DND-41 (cell line): ENCODE measurements around the gene RNASEL.
A peak's percentile ranks its signal among the peaks of the same experiment; 100 is the strongest.

ENCODE experiments used
- ATAC-seq: fragments of 200-7000 bp; cut with Tn5 transposase; 3 replicates; pipeline ENCODE4 v1.9.1; 2021; ENCODE audit warnings: low read depth; ENCODE audit not compliant: insufficient read depth
- DNase-seq: peaks from one replicate; pipeline ENCODE4 v3.0.0-alpha.2; 2020
- H2AFZ ChIP-seq: 2 replicates; pipeline ENCODE4 v1.6.0; 2012; ENCODE audit warnings: low read depth, low read length
- H3K27ac ChIP-seq: 2 replicates; pipeline ENCODE4 v1.5.1; 2012; ENCODE audit warnings: low read length, inconsistent platforms
- H3K27me3 ChIP-seq: fragments of 200-600 bp; sonication (generic); 2 replicates; pipeline ENCODE4 v1.6.0; 2012; ENCODE audit warnings: low read length, mild to moderate bottlenecking, inconsistent platforms; ENCODE audit not compliant: insufficient read depth, poor library complexity
- H3K36me3 ChIP-seq: 2 replicates; pipeline ENCODE4 v1.5.1; 2012; ENCODE audit warnings: low read length, inconsistent platforms; ENCODE audit not compliant: insufficient read depth
- H3K4me1 ChIP-seq: 2 replicates; pipeline ENCODE4 v1.5.1; 2012; ENCODE audit warnings: mild to moderate bottlenecking, low read length; ENCODE audit not compliant: insufficient read depth
- H3K4me2 ChIP-seq: 2 replicates; pipeline ENCODE4 v1.6.0; 2012; ENCODE audit warnings: mild to moderate bottlenecking, moderate library complexity, low read length, inconsistent platforms; ENCODE audit not compliant: insufficient read depth
- H3K4me3 ChIP-seq, 2 experiments: fragments of 200-600 bp in 1 of 2; shearing (Covaris generic) in 1 of 2; 2 replicates each; pipeline ENCODE4 v1.5.1; 2012 to 2016; ENCODE audit warnings: inconsistent platforms in 2 of 2, low read length in 2 of 2, mild to moderate bottlenecking in 2 of 2, low read depth in 1 of 2, moderate library complexity in 1 of 2
- H3K79me2 ChIP-seq: 2 replicates; pipeline ENCODE4 v1.6.0; 2012; ENCODE audit warnings: low read length, inconsistent platforms; ENCODE audit not compliant: insufficient read depth
- H3K9ac ChIP-seq: 2 replicates; pipeline ENCODE4 v1.6.0; 2012; ENCODE audit warnings: low read depth, mild to moderate bottlenecking, inconsistent platforms, low read length, moderate library complexity
- H3K9me3 ChIP-seq: 2 replicates; pipeline ENCODE4 v1.5.1; 2012; ENCODE audit warnings: low read length, moderate library complexity, mild to moderate bottlenecking, inconsistent platforms; ENCODE audit not compliant: insufficient read depth, severe bottlenecking
- H4K20me1 ChIP-seq: 2 replicates; pipeline ENCODE4 v1.6.0; 2012; ENCODE audit warnings: low read length; ENCODE audit not compliant: insufficient read depth
- CTCF ChIP-seq: IDR thresholded peaks from 2 replicates; pipeline ENCODE4 v1.5.1; 2012; ENCODE audit warnings: borderline replicate concordance, low read length, moderate library complexity, mild to moderate bottlenecking; ENCODE audit not compliant: poor library complexity, severe bottlenecking; ENCODE audit errors: extremely low read depth
- EZH2 ChIP-seq: IDR thresholded peaks from 3 replicates; pipeline ENCODE4 v1.6.1; 2012; ENCODE audit warnings: borderline replicate concordance, low read depth, mild to moderate bottlenecking, moderate library complexity, low read length, inconsistent platforms; ENCODE audit not compliant: severe bottlenecking

RNASEL gene

DNA sequence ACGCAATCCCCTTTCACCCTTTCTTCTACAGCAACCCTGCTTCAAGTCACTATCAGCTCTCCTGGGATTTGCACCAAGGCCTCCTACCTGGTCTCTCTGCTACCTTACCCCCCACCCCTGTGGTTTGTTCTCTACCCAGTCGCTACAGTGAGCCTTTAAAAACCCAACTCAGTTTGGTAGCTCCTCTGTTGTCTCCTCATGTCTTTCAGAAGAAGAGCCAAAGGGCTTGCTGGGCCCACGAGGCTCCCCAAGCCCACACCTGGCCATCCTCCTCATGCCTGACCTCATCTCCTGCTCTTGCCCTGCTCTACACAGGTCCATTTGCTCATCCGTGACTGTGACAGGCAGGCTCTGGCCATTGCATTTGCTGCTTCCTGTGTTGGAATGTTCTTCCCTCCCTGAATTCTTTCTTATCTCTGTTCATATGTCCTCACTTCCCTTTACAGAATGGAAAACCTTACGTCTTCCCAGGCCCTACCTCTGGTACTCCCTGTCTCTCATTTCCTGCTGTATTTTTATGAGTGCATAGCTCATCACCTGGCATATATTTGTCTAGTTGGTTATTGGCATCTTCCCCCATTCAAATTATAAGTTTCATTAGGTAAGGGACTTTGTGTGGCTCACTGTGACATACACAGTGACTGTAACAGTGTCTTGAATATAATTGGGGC lies 11.8 kb upstream of the RNASEL start:
- ATAC-seq = no peak
- no peak overlapping the region for H2AFZ ChIP-seq
- H4K20me1 ChIP-seq = peaks cover 34% of the 10 kb centered on the region; the same call in 1 of the 2 replicates
- peaks cover 30% of the 10 kb centered on the region for H3K79me2 ChIP-seq
- TF ChIP-seq EZH2 (no peak), CTCF (no peak)
- no peaks in the 10 kb centered on the region for H3K27me3 ChIP-seq
- peak overlapping the region in 1 of 2 experiments; percentile 16; a peak in 1 of 4 replicates for H3K4me3 ChIP-seq
- H3K27ac ChIP-seq = peak overlapping the region; percentile 38; the same call in 1 of the 2 replicates
- no peaks in the 10 kb centered on the region for H3K9me3 ChIP-seq
- peak overlapping the region; percentile 76 for H3K4me2 ChIP-seq
- no peak overlapping the region for H3K9ac ChIP-seq
- H3K36me3 ChIP-seq = peaks cover 41% of the 10 kb centered on the region
- DNase-seq = no peak
- peaks cover 49% of the 10 kb centered on the region for H3K4me1 ChIP-seq

GRCh38 chr1:182600036-182600713 lies 11.1 kb upstream of the RNASEL start:
- TF ChIP-seq EZH2 (no peak), CTCF (no peak)
- no peak overlapping the region for H3K27ac ChIP-seq
- H3K4me3 ChIP-seq = no peak overlapping the region
- no peaks in the 10 kb centered on the region for H3K27me3 ChIP-seq
- peak overlapping the region; percentile 30; the same call in 1 of the 2 replicates for H3K4me2 ChIP-seq
- DNase-seq (no peak), ATAC-seq (no peak)
- H4K20me1 ChIP-seq = peaks cover 34% of the 10 kb centered on the region; the same call in 1 of the 2 replicates
- H3K9me3 ChIP-seq = no peaks in the 10 kb centered on the region
- H3K79me2 ChIP-seq = peaks cover 30% of the 10 kb centered on the region
- peaks cover 41% of the 10 kb centered on the region for H3K36me3 ChIP-seq
- H3K9ac ChIP-seq = no peak overlapping the region
- peaks cover 47% of the 10 kb centered on the region for H3K4me1 ChIP-seq
- no peak overlapping the region for H2AFZ ChIP-seq

GRCh38 chr1:182599339-182599738 lies 10.3 kb upstream of the RNASEL start:
- Histone ChIP-seq H3K9me3 (no peaks in the 10 kb centered on the region), H3K27ac (no peak overlapping the region), H4K20me1 (peaks cover 34% of the 10 kb centered on the region; the same call in 1 of the 2 replicates), H3K4me1 (peaks cover 38% of the 10 kb centered on the region), H3K36me3 (peaks cover 41% of the 10 kb centered on the region), H3K4me3 (no peak overlapping the region), H3K9ac (no peak overlapping the region), H2AFZ (no peak overlapping the region), H3K4me2 (no peak overlapping the region), H3K27me3 (no peaks in the 10 kb centered on the region), H3K79me2 (peaks cover 30% of the 10 kb centered on the region)
- ATAC-seq (no peak), DNase-seq (peak; percentile 53)
- peak; percentile 64 for TF ChIP-seq CTCF
- no peak for TF ChIP-seq EZH2
